HFFc6 (cell line): ENCODE results near the gene NXT2. TPM values are rescaled to one million over a fixed set of nuclear protein-coding genes. Genes with fewer than 3 reads are reported as not detected.
A peak's percentile ranks its signal among the peaks of the same experiment; 100 is the strongest.
"Not testable (repeated sequence)": the region's sequence is repeated elsewhere in the genome, so short reads cannot be mapped to it uniquely, and the experiment has no call there.

Source experiments
- DNase-seq: peaks from one replicate; pipeline ENCODE4 v3.0.0-alpha.2; 2018
- H3K27ac Mint-ChIP-seq: 2 replicates; pipeline ENCODE4 v1.8.0; 2020; ENCODE audit warnings: mild to moderate bottlenecking, mixed read lengths
- H3K27me3 Mint-ChIP-seq: 2 replicates; pipeline ENCODE4 v1.8.0; 2021; ENCODE audit warnings: mild to moderate bottlenecking, moderate library complexity, mixed read lengths; ENCODE audit not compliant: insufficient read depth
- H3K36me3 Mint-ChIP-seq: 2 replicates; pipeline ENCODE4 v1.8.0; 2021; ENCODE audit warnings: low read depth, mixed read lengths
- H3K4me1 Mint-ChIP-seq: 2 replicates; pipeline ENCODE4 v1.8.0; 2020; ENCODE audit warnings: low read depth, mixed read lengths
- H3K4me3 Mint-ChIP-seq: 2 replicates; pipeline ENCODE4 v1.8.0; 2020; ENCODE audit warnings: mild to moderate bottlenecking, moderate library complexity, mixed read lengths
- H3K9me3 Mint-ChIP-seq: 2 replicates; pipeline ENCODE4 v1.8.0; 2020; ENCODE audit warnings: mild to moderate bottlenecking, mixed read lengths
- total RNA-seq, 6 experiments: library from RNA; stranded (reverse); fragmentation: NEBNext Ultra II Directional; extraction: Animal tissue kit (Norgen Biotek cat#: 25700); gene quantifications; 2 replicates in 1 of 6; 3 replicates in 5 of 6; pipeline ENCODE4 v1.2.3, GENCODE V29; 2021
- TF ChIP-seq, protein P1 (sequence below): fragments of 200-600 bp; sonication (generic); IDR thresholded peaks from 2 replicates; pipeline ENCODE4 v1.5.0; 2021; ENCODE audit warnings: antibody characterized with exemption, mild to moderate bottlenecking

NXT2 gene
- total RNA-seq, 6 experiments from 2014 or later: 4.8 to 8.8 (median 6.9) TPM

DNA sequence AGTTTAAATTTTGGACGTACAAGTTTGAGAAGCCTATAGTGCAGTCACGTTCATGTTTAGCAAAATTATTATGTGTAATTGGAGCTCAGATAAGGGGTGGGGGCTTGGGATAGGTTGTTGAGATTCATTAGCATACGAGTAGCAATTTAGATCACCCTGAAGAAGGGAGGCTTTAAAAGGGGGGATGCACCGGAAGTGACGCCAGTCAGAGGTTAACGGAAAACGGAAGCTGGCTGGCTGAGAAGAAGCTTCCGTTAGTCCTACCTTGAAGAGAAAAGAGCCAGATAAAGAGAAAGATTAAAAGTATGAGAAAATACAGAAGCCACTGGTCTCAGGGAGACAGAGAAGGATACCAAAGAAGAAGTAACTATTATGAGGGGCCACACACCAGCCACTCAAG is 1.1 kb upstream of the NXT2 start:
- Mint-ChIP-seq H3K27ac (no peak overlapping the region), H3K4me1 (peaks cover 6% of the 10 kb centered on the region), H3K9me3 (no peaks in the 10 kb centered on the region), H3K27me3 (no peaks in the 10 kb centered on the region), H3K4me3 (peak overlapping the region; percentile 15; the same call in 1 of the 2 replicates), H3K36me3 (no peaks in the 10 kb centered on the region)
- no peak for DNase-seq
- TF ChIP-seq, protein P1, sequence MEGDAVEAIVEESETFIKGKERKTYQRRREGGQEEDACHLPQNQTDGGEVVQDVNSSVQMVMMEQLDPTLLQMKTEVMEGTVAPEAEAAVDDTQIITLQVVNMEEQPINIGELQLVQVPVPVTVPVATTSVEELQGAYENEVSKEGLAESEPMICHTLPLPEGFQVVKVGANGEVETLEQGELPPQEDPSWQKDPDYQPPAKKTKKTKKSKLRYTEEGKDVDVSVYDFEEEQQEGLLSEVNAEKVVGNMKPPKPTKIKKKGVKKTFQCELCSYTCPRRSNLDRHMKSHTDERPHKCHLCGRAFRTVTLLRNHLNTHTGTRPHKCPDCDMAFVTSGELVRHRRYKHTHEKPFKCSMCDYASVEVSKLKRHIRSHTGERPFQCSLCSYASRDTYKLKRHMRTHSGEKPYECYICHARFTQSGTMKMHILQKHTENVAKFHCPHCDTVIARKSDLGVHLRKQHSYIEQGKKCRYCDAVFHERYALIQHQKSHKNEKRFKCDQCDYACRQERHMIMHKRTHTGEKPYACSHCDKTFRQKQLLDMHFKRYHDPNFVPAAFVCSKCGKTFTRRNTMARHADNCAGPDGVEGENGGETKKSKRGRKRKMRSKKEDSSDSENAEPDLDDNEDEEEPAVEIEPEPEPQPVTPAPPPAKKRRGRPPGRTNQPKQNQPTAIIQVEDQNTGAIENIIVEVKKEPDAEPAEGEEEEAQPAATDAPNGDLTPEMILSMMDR: no peak

DNA sequence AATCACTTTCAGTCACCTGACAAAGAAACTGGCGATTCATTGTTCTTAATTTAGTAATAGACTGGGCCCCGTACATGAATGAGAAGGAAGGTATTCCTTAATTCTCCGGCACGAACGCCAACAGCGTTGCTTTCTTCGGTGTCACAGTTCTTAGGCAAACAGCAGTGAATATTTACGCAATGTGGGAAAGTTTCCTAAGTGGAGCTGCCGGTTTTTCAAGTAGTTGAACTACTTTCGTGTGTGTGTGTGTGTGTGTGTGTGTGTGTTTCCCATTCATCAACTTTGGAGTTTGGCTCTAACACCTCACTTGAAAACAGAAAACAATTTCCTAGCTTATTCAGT is 651 bp downstream of the NXT2 start:
- H3K27ac Mint-ChIP-seq: peak overlapping the region; percentile 99
- H3K36me3 Mint-ChIP-seq: no peaks in the 10 kb centered on the region
- TF ChIP-seq, protein P1: no peak
- peaks cover 6% of the 10 kb centered on the region for H3K4me1 Mint-ChIP-seq
- no peaks in the 10 kb centered on the region for H3K27me3 Mint-ChIP-seq
- H3K9me3 Mint-ChIP-seq: no peaks in the 10 kb centered on the region
- H3K4me3 Mint-ChIP-seq: peak overlapping the region; percentile 98
- peak; percentile 8 for DNase-seq

DNA sequence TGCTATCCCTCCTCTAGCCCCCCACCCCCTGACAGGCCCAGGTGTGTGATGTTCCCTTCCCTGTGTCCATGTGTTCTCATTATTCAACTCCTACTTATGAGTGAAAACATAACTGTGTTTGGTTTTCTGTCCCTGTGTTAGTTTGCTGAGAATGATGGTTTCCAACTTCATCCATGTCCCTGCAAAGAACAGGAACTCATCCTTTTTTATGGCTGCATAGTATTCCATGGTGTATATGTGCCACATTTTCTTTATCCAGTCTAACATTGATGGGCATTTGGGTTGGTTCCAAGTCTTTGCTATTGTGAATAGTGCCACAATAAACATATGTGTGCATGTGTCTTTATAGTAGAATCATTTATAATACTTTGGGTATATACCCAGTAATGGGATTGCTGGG is 2.4 kb downstream of the NXT2 start:
- not testable (repeated sequence) for H3K4me3 Mint-ChIP-seq, H3K36me3 Mint-ChIP-seq, H3K9me3 Mint-ChIP-seq, H3K4me1 Mint-ChIP-seq, DNase-seq, H3K27me3 Mint-ChIP-seq, H3K27ac Mint-ChIP-seq

DNA sequence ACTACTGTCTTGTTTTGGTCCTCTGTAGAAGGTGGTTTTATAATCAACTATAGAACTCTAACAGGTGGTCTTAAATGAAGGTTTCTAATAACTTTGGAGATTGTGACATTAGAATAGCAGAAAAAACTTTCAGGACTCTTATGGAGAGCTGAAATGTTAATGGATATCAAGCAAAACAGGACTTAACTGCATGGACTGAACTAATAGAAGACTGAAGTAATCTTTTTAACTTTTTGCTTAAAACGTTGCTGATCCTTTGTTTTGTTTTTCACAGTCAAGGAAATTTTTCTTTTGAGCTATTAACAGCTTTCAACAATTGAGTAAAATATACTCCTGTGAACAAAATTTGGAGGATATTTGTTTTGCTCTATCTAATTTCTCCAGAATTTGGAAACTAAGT is 17.2 kb downstream of the NXT2 start:
- no peak overlapping the region for H3K27ac Mint-ChIP-seq
- H3K4me3 Mint-ChIP-seq: no peak overlapping the region
- no peaks in the 10 kb centered on the region for H3K4me1 Mint-ChIP-seq
- DNase-seq: no peak
- no peaks in the 10 kb centered on the region for H3K9me3 Mint-ChIP-seq
- TF ChIP-seq, protein P1: no peak
- H3K36me3 Mint-ChIP-seq: no peaks in the 10 kb centered on the region
- H3K27me3 Mint-ChIP-seq: peaks cover 5% of the 10 kb centered on the region; the same call in 1 of the 2 replicates

DNA sequence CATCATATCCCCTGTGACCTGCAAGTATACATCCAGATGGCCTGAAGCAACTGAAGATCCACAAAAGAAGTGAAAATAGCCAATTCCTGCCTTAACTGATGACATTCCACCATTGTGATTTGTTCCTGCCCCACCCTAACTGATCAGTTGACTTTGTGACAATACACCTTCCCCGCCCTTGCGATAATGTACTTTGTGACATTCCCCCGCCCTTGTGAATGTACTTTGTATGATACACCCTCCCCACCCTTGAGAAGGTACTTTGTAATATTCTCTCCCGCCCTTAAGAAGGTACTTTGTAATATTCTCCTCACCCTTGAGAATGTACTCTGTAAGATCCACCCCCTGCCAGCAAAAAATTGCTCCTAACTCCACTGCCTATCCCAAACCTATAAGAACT is 39.4 kb downstream of the NXT2 start:
- H3K27ac Mint-ChIP-seq, H3K4me1 Mint-ChIP-seq, H3K36me3 Mint-ChIP-seq, H3K9me3 Mint-ChIP-seq, H3K27me3 Mint-ChIP-seq, DNase-seq, H3K4me3 Mint-ChIP-seq: not testable (repeated sequence)

DNA sequence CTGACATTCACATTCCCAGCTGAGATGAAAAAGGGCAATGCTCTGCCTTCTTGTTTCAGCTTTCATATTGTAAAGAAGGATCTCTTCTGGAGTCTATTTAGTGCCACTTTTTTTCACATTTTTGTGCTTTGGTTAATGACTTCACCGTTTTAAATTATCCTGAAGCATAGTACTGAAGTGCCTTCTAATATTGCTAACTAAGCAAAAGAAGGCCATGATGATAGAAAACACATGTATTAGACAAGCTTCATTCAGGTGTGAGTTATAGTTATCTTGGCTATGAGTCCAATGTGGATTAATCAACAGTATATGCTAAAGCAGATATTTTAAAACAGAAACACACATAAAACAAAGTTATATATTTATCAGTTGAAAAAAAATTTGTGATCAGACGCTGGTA is 40.4 kb downstream of the NXT2 start:
- no peak for DNase-seq
- no peak overlapping the region for H3K27ac Mint-ChIP-seq

More for the DNA sequence above, 40.4 kb downstream of the NXT2 start:
- H3K9me3 Mint-ChIP-seq: no peaks in the 10 kb centered on the region
- H3K4me3 Mint-ChIP-seq: no peak overlapping the region
- no peaks in the 10 kb centered on the region for H3K4me1 Mint-ChIP-seq
- peaks cover 4% of the 10 kb centered on the region; the same call in 1 of the 2 replicates for H3K27me3 Mint-ChIP-seq
- TF ChIP-seq, protein P1: no peak
- no peaks in the 10 kb centered on the region for H3K36me3 Mint-ChIP-seq
